Activated B cell treated with CpG ODN at 0.5 μM for 24 hours (primary cell): ENCODE measurements around the gene ITGA7. TPM values are rescaled to one million over a fixed set of nuclear protein-coding genes. Genes with fewer than 3 reads are reported as not detected.

Experiments
- ATAC-seq: fragments of 200-7000 bp; cut with Tn5 transposase; one replicate; pipeline ENCODE4 v1.10.0; 2021; ENCODE audit warnings: low read depth, mild to moderate bottlenecking, moderate library complexity
- CTCF ChIA-PET: fragments of 350-600 bp; sonication (Branson Sonifier 250); formaldehyde crosslinking; loops from one replicate; lab custom pipeline; 2021; ENCODE audit warnings: antibody characterized with exemption; lab: Charles Lee
- POLR2A ChIA-PET: fragments of 350-600 bp; sonication (Branson Sonifier 250); formaldehyde crosslinking; loops from one replicate; lab custom pipeline; 2021; ENCODE audit warnings: antibody characterized with exemption; lab: Charles Lee
- DNase-seq: peaks from one replicate; pipeline ENCODE4 v3.0.0; 2022
- H3K27ac Mint-ChIP-seq: one replicate; pipeline ENCODE4 v1.8.0; 2020; ENCODE audit warnings: mixed read lengths
- H3K27me3 Mint-ChIP-seq: one replicate; pipeline ENCODE4 v1.8.0; 2021; ENCODE audit warnings: mixed read lengths
- H3K36me3 Mint-ChIP-seq: one replicate; pipeline ENCODE4 v1.8.0; 2021; ENCODE audit warnings: low read depth, mixed read lengths
- H3K4me1 Mint-ChIP-seq: one replicate; pipeline ENCODE4 v1.8.0; 2021; ENCODE audit warnings: mixed read lengths
- H3K4me3 Mint-ChIP-seq: one replicate; pipeline ENCODE4 v1.8.0; 2020; ENCODE audit warnings: mild to moderate bottlenecking, mixed read lengths
- H3K9me3 Mint-ChIP-seq: one replicate; pipeline ENCODE4 v1.8.0; 2020; ENCODE audit warnings: mixed read lengths
- CTCF ChIP-seq: fragments of 200-600 bp; IDR thresholded peaks from one replicate; pipeline ENCODE4 v1.8.0; 2022; ENCODE audit warnings: antibody characterized with exemption, mild to moderate bottlenecking
- intact Hi-C: fragments of 100-400 bp; cut with micrococcal nuclease; formaldehyde crosslinking; loops from one replicate; pipeline ENCODE4 v1.15.1; 2024
- total RNA-seq: library from RNA; stranded (reverse); gene quantifications from 2 replicates; pipeline ENCODE4 v1.2.3, GENCODE V29; 2022

ITGA7 gene
- total RNA-seq, 1 donor from 2014 or later = 1.4 TPM

GRCh38 chr12:55742719-55743405 lies 35.2 kb upstream of the ITGA7 start, which contains the start of gene GDF11:
Gene GDF11 (plus strand): TSS chr12:55743122. CDS start chr12:55743317, 195 bp downstream.
- peak; percentile 48 for DNase-seq
- Mint-ChIP-seq H3K9me3 (no peaks in the 10 kb centered on the region), H3K4me3 (peak within 1 kb of the TSS; percentile 88), H3K4me1 (peaks cover 51% of the 10 kb centered on the region), H3K27ac (peak within 1 kb of the TSS; percentile 50), H3K36me3 (no peaks in the 10 kb centered on the region), H3K27me3 (no peaks in the 10 kb centered on the region)
- peak; percentile 42 for ATAC-seq
- ChIA-PET POLR2A (interaction anchor here (0.7 to 2.4 kb wide), 9 partner anchors 10 to 479 kb away, joined by 3 to 18 read pairs (median 3); partner anchors contain the start of genes CD63, DNAJC14, ITGA7 and ORMDL2), CTCF (interaction anchor here (0.5 to 2.8 kb wide), 2 partner anchors 54 to 1885 kb away, joined by 3 to 10 read pairs; no protein-coding TSS in a partner anchor)
- TF ChIP-seq CTCF = no peak
- intact Hi-C loops = no loop called here

DNA sequence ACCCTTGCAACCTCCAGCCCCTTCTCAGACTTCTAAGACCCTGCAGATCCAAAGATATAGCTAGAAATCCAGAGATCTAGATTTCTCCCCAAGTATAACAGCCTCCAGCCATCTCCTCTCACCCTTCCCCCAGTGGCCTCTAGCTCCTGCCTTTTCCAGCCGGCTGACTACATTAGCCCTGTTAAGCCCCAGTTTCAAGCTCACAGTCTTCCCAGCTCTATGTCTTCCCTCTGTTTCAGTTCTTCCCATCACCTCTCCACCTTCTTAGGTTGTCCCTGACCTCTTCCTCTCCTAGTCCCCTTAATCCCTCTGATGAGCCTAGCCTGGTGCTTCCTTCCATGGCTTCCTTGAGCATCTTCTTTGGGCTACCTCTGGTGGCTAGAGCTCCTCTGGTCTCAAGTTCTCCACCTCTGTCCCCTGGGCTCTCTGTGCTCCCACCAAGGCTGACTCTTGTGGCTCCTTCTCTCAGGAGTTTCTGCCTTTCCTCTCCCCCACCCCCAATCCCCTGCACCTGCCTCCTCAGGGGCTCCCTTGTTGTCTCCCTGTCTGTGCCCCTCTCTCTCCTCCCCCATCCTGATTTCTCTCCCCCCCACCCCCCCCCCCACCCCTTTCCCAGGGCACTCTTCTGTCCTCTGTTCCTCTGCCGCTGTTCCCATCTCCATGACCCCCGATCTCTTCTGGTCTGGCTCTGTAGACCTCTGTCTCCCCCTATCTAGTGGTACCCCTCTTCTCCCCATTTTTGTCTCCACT lies 34.4 kb upstream of the ITGA7 start:
- Mint-ChIP-seq H3K27me3 (no peaks in the 10 kb centered on the region), H3K9me3 (no peaks in the 10 kb centered on the region), H3K4me3 (peak overlapping the region; percentile 82), H3K36me3 (no peaks in the 10 kb centered on the region), H3K4me1 (peaks cover 59% of the 10 kb centered on the region), H3K27ac (peak overlapping the region; percentile 50)
- POLR2A ChIA-PET = interaction anchor here (0.6 to 1.0 kb wide), 2 partner anchors 234 to 375 kb away, joined by 5 to 7 read pairs; partner anchors contain the start of gene RPL41
- CTCF ChIA-PET = no interaction called here
- intact Hi-C loops = no loop called here
- no peak for ATAC-seq
- no peak for TF ChIP-seq CTCF
- no peak for DNase-seq

GRCh38 chr12:55739025-55739378 lies 31.3 kb upstream of the ITGA7 start:
- Mint-ChIP-seq H3K27ac (peak overlapping the region; percentile 15), H3K4me1 (peaks cover 33% of the 10 kb centered on the region), H3K27me3 (no peaks in the 10 kb centered on the region), H3K9me3 (no peaks in the 10 kb centered on the region), H3K4me3 (peak overlapping the region; percentile 92), H3K36me3 (no peaks in the 10 kb centered on the region)
- TF ChIP-seq CTCF = peak; percentile 3
- POLR2A ChIA-PET = interaction anchor here (0.7 to 2.7 kb wide), 24 partner anchors 9 to 1459 kb away, joined by 3 to 28 read pairs (median 4); partner anchors contain the start of genes CBX5, CD63, COQ10A and DGKA
- intact Hi-C loops = loop anchor here (1.0 to 2.0 kb wide), 4 partner anchors 78 to 730 kb away; partner anchors contain the start of genes ANKRD52, PA2G4, SARNP and SPRYD4
- DNase-seq (no peak), ATAC-seq (no peak)
- CTCF ChIA-PET = interaction anchor here (0.6 to 5.0 kb wide), 39 partner anchors 8 to 550 kb away, joined by 3 to 58 read pairs (median 6); partner anchors contain the start of genes BLOC1S1, CD63, DGKA and DNAJC14

GRCh38 chr12:55738123-55739024 lies 30.7 kb upstream of the ITGA7 start:
- intact Hi-C loops = loop anchor here (1.0 to 2.0 kb wide), 14 partner anchors 9 to 730 kb away; partner anchors contain the start of genes ANKRD52, CD63, NABP2 and PA2G4
- H3K9me3 Mint-ChIP-seq = no peaks in the 10 kb centered on the region
- no peaks in the 10 kb centered on the region for H3K36me3 Mint-ChIP-seq
- ATAC-seq (peak; percentile 87), DNase-seq (peak; percentile 65)
- TF ChIP-seq CTCF = peak; percentile 73
- H3K4me1 Mint-ChIP-seq = peaks cover 27% of the 10 kb centered on the region
- peak overlapping the region; percentile 92 for H3K4me3 Mint-ChIP-seq
- no peaks in the 10 kb centered on the region for H3K27me3 Mint-ChIP-seq
- peak overlapping the region; percentile 91 for H3K27ac Mint-ChIP-seq
- ChIA-PET CTCF (interaction anchor here (0.6 to 5.0 kb wide), 43 partner anchors 9 to 549 kb away, joined by 3 to 58 read pairs (median 5); partner anchors contain the start of genes BLOC1S1, CD63, DGKA and DNAJC14), POLR2A (interaction anchor here (0.5 to 2.7 kb wide), 28 partner anchors 9 to 1459 kb away, joined by 3 to 28 read pairs (median 4); partner anchors contain the start of genes BLOC1S1, CBX5, CD63 and COQ10A)
